GM12892 (cell line): ENCODE data around the gene SPRY1.

Source experiments
- POLR2A ChIP-seq: IDR thresholded peaks from 2 replicates; pipeline ENCODE4 v1.6.1; 2011; ENCODE audit warnings: low read depth, low read length, control low read depth
- POLR2AphosphoS5 ChIP-seq: IDR thresholded peaks from 2 replicates; pipeline ENCODE4 v1.6.1; 2011; ENCODE audit warnings: low read depth, low read length, control low read depth
- TAF1 ChIP-seq: IDR thresholded peaks from 2 replicates; pipeline ENCODE4 v1.6.1; 2011; ENCODE audit warnings: low read depth, mild to moderate bottlenecking, control low read depth, low read length, borderline replicate concordance

- no peak for TF ChIP-seq TAF1
- TF ChIP-seq POLR2A = no peak
- TF ChIP-seq POLR2AphosphoS5 = no peak
Observed at GRCh38 chr4:123430031-123430430, 33.4 kb downstream of the SPRY1 start.
